Daoy (cell line): ENCODE data around the gene ANTKMT. TPM values are rescaled to one million over a fixed set of nuclear protein-coding genes. Genes with fewer than 3 reads are reported as not detected.

Experiments
- DNase-seq: peaks from one replicate; pipeline ENCODE4 v3.0.0-alpha.2; 2015; ENCODE audit warnings: low read depth
- total RNA-seq: library from RNA; depleted of rRNA; stranded (reverse); fragments of >200 nt; shearing (Covaris generic); gene quantifications from 2 replicates; pipeline ENCODE4 v1.2.3, GENCODE V29; 2014; rRNA removed

The ANTKMT gene, protein sequence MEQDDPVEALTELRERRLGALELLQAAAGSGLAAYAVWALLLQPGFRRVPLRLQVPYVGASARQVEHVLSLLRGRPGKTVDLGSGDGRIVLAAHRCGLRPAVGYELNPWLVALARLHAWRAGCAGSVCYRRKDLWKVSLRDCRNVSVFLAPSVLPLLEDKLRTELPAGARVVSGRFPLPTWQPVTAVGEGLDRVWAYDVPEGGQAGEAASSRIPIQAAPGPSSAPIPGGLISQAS
- total RNA-seq, result 29.8 and 54.9 TPM in 2 replicates

GRCh38 chr16:720990-721764 lies at the start of gene ANTKMT:
ANTKMT (plus strand) TSS chr16:721146; CDS start chr16:721275, 129 bp downstream.
- DNase-seq, result peak; percentile 87

- no peak for DNase-seq
Measured at GRCh38 chr16:671353-672131, 49.4 kb upstream of the ANTKMT start.

DNA sequence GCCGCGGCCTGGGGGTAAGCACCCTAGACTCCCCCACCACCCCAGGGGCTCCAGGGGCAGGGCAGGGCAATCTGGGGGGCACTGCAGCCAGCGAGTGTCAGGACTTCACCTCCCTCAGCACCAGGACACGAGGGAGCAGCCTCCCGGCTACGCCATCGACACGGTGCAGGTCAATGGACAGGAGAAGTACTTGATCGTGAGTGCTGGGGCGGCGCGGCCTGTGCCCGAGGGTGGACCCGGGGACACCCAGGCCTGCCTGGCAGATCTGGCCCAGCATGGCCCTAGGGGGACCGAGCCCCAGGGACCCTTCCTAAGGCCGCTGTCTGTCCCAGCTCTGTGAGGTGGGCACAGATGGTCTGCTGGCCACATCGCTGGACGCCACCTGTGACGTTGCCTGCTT lies 48.6 kb upstream of the ANTKMT start:
- DNase-seq, result no peak

GRCh38 chr16:672851-673250 lies 48.1 kb upstream of the ANTKMT start:
- DNase-seq, result no peak

DNA sequence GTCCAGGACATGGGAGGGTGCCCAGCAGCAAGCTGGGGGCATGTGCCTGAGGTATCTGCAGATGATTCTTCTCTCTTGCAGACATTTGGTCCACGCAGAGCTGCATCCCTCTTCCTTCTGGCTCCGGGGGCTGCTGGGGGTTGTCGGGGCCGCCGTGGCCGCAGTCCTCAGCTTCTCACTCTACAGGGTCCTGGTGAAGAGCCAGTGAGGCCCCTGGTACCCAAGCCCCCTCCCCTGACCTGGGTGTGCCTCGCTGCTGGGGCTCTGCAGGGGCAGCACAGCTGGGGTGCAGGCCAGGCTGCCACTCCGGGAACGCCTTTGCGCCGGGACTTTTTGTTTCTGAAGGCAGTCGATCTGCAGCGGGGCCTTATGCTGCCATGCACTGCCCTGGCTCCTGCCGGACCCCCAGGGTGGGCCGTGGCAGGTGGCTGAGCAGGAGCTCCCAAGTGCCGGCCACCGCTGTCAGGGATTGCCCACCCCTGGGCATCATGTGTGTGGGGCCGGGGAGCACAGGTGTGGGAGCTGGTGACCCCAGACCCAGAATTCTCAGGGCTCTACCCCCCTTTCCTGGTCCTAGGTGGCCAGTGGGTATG lies 47.5 kb upstream of the ANTKMT start:
- DNase-seq, result no peak

DNA sequence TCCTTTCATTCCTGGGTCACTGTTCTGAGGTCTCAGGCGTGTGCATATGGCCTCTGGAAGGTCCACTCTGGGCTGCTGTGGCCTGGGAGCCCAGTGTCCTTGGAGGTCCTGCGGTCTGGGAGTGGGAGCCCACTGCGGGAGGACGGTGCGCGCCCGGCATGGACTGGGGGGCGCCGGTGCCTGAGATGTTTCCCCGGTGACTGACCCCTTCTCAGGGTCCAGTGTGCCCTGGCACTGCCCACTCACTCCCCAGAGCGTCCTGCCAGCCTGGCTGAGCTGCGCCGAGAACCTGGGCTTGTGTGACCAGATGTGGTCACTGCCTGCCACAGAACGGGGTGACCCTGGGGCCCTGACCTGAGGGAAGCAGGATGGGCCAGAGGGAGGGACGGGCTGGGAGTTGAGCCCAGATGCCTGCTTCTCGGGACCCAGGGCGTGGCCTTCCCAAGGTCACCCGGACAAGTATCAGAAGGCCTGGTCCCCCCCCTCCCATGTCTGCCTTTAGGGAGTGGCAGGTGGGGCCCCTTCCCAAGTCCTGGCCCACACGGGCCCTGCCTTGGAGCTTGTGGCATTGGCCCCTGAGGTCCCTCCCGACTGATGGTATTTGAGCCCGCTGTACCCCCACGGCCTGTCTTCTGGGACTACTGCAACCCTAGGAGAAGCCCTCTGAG lies 46.6 kb upstream of the ANTKMT start:
- no peak for DNase-seq

GRCh38 chr16:674968-675883 lies 45.7 kb upstream of the ANTKMT start, which contains the start of gene RHBDL1:
RHBDL1 (plus strand) TSS chr16:675671; CDS start chr16:675791, 120 bp downstream.
- DNase-seq, result peak; percentile 61

GRCh38 chr16:675884-676564 lies 44.9 kb upstream of the ANTKMT start:
- DNase-seq, result no peak

DNA sequence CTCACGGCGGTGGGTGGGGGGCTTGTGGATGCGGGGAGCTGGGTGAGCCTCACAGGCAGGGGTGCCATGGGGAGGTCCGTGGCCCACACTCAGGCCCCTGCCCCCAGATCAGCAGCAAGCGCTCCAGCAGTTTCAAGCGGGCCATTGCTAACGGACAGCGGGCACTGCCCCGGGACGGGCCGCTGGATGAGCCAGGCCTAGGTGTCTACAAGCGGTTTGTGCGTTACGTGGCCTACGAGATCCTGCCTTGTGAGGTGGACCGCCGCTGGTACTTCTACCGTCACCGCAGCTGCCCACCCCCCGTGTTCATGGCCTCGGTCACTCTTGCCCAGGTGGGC lies 44.4 kb upstream of the ANTKMT start:
- no peak for DNase-seq

GRCh38 chr16:676913-677312 lies 44.0 kb upstream of the ANTKMT start:
- DNase-seq, result no peak

DNA sequence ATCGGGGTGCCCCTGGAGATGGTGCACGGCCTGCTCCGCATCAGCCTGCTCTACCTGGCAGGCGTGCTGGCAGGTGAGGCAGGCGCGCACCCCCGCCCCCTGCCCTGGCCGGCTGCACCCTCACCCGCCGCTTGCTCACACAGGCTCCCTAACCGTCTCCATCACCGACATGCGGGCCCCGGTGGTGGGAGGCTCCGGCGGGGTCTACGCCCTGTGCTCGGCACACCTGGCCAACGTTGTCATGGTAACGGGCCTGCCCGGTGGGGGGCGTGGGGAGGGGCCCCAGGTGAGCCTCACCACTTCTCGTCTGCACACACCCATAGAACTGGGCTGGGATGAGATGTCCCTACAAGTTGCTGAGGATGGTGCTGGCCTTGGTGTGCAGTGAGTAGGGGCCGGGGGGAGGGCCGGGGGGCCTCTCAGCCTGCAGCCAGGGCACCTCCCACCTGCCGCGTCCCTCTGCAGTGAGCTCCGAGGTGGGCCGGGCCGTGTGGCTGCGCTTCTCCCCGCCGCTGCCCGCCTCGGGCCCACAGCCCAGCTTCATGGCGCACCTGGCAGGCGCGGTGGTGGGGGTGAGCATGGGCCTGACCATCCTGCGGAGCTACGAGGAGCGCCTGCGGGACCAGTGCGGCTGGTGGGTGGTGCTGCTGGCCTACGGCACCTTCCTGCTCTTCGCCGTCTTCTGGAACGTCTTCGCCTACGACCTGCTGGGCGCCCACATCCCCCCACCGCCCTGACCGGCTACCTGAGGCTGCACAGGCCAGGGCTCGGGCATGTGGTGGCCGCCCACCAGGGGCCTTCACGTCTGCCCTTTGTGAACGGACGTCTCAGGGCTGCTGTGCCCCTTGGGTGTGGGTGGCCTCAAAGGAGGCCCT lies 43.4 kb upstream of the ANTKMT start:
- no peak for DNase-seq

GRCh38 chr16:678209-678857 lies 42.6 kb upstream of the ANTKMT start:
- DNase-seq, result no peak

GRCh38 chr16:678858-679813 lies 41.8 kb upstream of the ANTKMT start:
- peak; percentile 76 for DNase-seq

DNA sequence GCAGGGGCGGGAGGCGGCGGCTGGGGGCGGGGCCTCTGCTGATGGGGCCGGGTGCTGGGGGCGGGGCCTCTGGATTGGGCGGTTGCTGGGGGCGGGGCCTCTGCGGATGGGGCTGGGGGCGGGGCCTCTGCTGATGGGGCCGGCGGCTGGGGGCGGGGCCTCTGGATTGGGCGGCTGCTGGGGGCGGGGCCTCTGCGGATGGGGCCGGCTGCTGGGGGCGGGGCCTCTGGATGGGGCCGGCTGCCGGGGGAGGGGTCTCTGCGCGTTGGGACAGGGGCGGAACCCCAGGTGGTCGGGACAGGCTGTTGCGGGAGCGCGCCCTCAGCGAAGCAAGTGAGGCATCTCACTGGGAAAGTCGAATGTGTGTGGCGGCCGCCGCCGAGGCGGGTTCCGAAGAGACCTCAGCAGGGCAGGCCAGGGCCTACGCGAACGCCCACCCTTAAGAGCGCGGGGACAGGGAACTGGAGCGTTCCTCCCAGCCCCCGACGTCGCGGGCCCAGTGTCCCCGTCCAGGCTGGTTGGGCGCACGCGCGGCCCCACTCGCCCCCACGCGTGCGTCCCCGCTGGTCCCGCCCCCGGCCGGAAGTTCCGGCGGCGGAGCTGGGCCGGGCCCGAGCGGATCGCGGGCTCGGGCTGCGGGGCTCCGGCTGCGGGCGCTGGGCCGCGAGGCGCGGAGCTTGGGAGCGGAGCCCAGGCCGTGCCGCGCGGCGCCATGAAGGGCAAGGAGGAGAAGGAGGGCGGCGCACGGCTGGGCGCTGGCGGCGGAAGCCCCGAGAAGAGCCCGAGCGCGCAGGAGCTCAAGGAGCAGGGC lies 40.9 kb upstream of the ANTKMT start, which contains the start of gene STUB1:
TSS of gene STUB1 (plus strand) at position 597 of the 811 bp plus-strand sequence. CDS start at position 713, 116 bp downstream.
- DNase-seq, result peak; percentile 87

DNA sequence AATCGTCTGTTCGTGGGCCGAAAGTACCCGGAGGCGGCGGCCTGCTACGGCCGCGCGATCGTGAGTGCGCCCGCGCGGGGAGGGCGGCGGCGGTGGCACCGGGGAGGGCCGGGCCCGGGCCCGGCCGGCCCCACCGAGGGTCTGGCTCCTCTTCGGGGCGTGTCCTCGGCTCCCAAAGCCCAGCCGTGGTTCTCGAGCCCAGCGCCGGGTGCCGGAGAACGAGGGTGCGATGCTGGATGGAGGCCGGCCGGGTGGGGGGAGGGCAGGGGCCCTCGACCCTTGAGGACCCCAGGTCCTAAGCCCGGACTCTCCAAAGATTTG lies 40.4 kb upstream of the ANTKMT start:
- no peak for DNase-seq
